Brain microvascular endothelial cell (primary cell): ENCODE measurements around the gene LSM5.
A peak's percentile ranks its signal among the peaks of the same experiment; 100 is the strongest.

ENCODE experiments used
- DNase-seq: peaks from one replicate; pipeline ENCODE4 v3.0.0-alpha.2; 2020
- H3K27ac ChIP-seq: fragments of 250-450 bp; sonication (Bioruptor Pico); 2 replicates; pipeline ENCODE4 v1.5.1; 2020; ENCODE audit warnings: mild to moderate bottlenecking, moderate library complexity
- H3K27me3 ChIP-seq: fragments of 250-450 bp; sonication (Bioruptor Pico); replicated peaks from 2 replicates; pipeline ENCODE4 v1.5.1; 2020; ENCODE audit warnings: mild to moderate bottlenecking
- H3K36me3 ChIP-seq: fragments of 250-450 bp; sonication (Bioruptor Pico); replicated peaks from 2 replicates; pipeline ENCODE4 v1.5.1; 2020; ENCODE audit warnings: mild to moderate bottlenecking
- H3K4me3 ChIP-seq: 2 replicates; pipeline ENCODE4 v1.5.1; 2011; ENCODE audit warnings: low read depth, mild to moderate bottlenecking, control low read depth, low read length, moderate library complexity
- CTCF ChIP-seq: IDR thresholded peaks from 2 replicates; pipeline ENCODE4 v1.5.1; 2011; ENCODE audit warnings: low read depth, mild to moderate bottlenecking, moderate library complexity, low read length, control low read depth, inconsistent platforms; ENCODE audit errors: missing control alignments
- in situ Hi-C: cut with HindIII; loops from 2 replicates; pipeline ENCODE4 v1.10.0; 2017; ENCODE audit warnings: low sequenced_read_pairs, low pct_ligation_motif_present

LSM5 gene

DNA sequence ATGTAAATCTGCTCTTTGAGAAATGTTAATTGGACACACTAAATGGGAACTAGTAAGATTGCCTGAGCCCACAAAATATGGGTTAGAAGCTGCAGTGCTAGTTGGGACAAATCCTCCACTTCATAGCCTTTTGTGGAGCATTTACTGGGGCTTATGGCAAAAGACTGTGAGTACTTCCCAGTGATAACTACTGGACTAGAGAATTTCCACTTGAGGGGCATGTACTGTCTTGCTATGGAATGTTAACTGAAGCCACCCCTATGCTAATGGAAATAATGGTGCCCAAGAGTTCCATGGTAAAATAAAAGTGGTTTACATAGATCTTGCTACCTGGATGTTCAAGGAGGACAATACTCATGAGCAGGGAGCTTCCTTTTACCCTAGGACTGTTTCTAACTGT, 34.5 kb upstream of the LSM5 start:
- in situ Hi-C loops = no loop called here
- H3K4me3 ChIP-seq = no peak overlapping the region
- no peak overlapping the region for H3K27ac ChIP-seq
- H3K27me3 ChIP-seq = no peaks in the 10 kb centered on the region
- no peak for DNase-seq
- no peak for TF ChIP-seq CTCF
- H3K36me3 ChIP-seq = no peaks in the 10 kb centered on the region

DNA sequence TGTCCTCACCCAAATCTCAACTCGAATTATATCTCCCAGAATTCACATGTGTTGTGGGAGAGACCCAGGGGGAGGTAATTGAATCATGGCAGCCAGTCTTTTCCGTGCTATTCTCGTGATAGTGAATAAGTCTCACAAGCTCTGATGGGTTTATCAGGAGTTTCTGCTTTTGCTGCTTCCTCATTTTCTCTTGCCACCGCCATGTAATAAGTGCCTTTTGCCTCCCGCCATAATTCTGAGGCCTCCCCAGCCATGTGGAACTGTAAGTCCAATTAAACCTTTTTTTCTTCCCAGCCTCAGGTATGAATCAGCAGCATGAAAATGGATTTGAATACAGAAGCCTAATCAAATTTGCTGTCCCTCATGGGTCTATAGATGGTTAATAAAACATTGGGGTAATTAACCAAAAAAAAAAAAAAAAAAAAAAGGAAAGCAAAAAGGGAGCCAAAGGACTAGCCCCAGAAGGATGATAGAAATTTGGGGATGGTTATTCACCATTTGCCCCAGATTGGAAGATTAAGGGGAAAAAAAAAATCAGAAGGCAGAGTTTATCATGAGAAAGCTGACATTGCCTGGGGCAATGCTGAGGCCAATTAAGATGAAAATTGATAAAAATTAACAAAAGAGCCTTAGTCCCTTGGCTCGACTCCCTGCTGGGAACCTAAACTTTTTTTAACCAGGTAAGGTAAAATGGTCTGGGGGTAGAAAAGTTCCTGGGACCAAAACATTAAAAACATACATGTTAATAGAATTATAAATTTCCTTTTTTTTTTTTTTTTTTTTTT, 32.8 kb upstream of the LSM5 start:
- TF ChIP-seq CTCF = no peak
- no peaks in the 10 kb centered on the region for H3K27me3 ChIP-seq
- no peak overlapping the region for H3K27ac ChIP-seq
- no peaks in the 10 kb centered on the region for H3K36me3 ChIP-seq
- H3K4me3 ChIP-seq = no peak overlapping the region
- in situ Hi-C loops = no loop called here
- no peak for DNase-seq

- no peaks in the 10 kb centered on the region for H3K27me3 ChIP-seq
- no peak overlapping the region for H3K4me3 ChIP-seq
- no peak for DNase-seq
- in situ Hi-C loops = no loop called here
- H3K36me3 ChIP-seq = no peaks in the 10 kb centered on the region
- H3K27ac ChIP-seq = no peak overlapping the region
- no peak for TF ChIP-seq CTCF
Measured at GRCh38 chr7:32519763-32520162, 29.6 kb upstream of the LSM5 start.

- in situ Hi-C loops = no loop called here
- H3K27me3 ChIP-seq = no peaks in the 10 kb centered on the region
- no peak for TF ChIP-seq CTCF
- DNase-seq = no peak
- no peak overlapping the region for H3K4me3 ChIP-seq
- H3K36me3 ChIP-seq = no peaks in the 10 kb centered on the region
- no peak overlapping the region for H3K27ac ChIP-seq
Measured at GRCh38 chr7:32518534-32519140, 28.5 kb upstream of the LSM5 start.

DNA sequence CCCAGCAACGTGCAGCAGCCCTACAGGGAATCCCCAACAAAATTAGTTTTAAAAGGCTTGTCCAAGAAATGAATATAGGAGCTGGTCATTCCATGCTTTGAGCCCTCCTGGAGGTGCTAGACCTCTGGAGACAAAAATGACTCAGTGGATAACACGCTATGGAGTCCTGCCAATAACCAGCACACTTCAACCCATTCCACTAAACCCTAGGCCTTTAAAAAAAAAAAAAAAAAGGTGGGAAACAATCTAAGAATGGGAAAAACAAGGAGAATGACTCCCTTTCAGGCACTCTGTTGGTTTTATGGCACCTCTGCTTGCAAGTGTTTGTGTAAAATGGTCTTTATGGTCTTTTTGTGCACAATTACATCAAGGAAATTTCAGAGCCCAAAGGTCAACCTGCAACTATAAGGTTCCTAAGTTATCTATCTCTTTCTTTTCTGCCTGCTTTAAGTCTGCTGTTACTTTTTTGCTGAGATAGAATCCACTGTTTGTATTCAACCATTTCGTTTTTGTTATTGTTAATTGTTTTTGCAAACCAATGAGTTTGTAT, 26.4 kb upstream of the LSM5 start:
- DNase-seq = peak; percentile 72
- H3K27ac ChIP-seq = peak overlapping the region; percentile 55
- no peaks in the 10 kb centered on the region for H3K36me3 ChIP-seq
- in situ Hi-C loops = no loop called here
- H3K4me3 ChIP-seq = no peak overlapping the region
- TF ChIP-seq CTCF = no peak
- no peaks in the 10 kb centered on the region for H3K27me3 ChIP-seq
